HG03342 (cell line): ENCODE measurements around the gene SELE.

ENCODE experiments used
- ATAC-seq: cut with Tn5 transposase; IDR thresholded peaks from one replicate; pipeline ENCODE4 v1.9.1; 2021; ENCODE audit warnings: mild to moderate bottlenecking, moderate library complexity; ENCODE audit not compliant: unreplicated experiment

Gene SELE, protein sequence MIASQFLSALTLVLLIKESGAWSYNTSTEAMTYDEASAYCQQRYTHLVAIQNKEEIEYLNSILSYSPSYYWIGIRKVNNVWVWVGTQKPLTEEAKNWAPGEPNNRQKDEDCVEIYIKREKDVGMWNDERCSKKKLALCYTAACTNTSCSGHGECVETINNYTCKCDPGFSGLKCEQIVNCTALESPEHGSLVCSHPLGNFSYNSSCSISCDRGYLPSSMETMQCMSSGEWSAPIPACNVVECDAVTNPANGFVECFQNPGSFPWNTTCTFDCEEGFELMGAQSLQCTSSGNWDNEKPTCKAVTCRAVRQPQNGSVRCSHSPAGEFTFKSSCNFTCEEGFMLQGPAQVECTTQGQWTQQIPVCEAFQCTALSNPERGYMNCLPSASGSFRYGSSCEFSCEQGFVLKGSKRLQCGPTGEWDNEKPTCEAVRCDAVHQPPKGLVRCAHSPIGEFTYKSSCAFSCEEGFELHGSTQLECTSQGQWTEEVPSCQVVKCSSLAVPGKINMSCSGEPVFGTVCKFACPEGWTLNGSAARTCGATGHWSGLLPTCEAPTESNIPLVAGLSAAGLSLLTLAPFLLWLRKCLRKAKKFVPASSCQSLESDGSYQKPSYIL

DNA sequence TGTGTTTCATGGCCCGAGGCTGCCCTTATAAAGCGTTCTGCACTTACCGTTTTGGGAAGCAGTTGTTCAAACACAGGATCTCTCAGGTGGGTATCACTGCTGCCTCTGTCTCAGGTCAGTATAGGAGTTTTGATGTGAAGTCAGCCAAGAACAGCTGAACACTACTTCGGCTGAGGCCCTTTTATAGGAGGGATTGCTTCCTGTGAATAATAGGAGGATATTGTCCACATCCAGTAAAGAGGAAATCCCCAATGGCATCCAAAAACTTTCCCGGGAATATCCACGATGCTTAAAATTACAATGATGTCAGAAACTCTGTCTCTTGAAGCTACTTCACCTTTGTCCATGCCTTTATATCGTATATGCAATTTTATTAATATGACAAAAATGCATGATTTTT lies at the start of gene SELE:
Gene SELE, minus strand, starts transcription at position 156 of the 400 bp plus-strand sequence. CDS start 467 bp downstream, outside the sequence.
- ATAC-seq, result no peak

DNA sequence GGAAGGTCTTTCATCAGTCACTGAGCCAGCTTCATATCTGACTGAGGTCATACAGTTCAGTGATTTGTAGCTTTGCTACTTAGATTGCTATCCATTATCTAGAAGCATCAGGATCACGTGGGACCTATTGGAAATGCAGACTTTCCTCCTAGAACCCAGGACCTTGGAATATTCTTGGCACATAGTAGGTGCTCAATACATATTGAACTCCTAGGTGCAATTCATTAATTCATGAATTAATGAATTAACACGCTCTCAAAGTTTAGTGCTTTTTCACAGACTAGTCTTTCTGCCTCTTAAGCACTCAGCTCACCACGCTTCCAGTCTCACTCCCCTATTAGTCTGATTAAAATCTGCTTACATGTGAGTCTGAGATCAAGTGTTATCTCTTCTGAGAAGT lies 48.7 kb upstream of the SELE start:
- ATAC-seq, result no peak

DNA sequence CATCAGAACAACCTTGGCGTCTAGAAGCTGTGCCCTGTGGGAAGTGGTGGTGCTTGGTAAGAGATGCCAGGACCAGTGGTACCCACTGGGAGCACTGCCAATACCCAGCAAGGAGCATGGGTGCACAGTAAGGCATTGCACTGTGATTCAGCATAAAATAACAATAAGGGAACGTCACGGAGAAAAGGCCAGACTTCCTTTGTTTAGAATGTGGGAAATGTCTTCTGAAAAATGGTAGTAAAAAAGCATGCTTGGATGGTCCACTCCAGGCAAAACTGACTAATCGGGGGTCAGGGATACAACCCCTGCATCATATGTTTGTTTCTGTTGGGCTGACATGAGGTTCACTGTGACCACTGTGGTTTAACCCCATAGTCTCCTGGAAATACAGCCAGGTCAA lies 46.1 kb upstream of the SELE start:
- no peak for ATAC-seq

DNA sequence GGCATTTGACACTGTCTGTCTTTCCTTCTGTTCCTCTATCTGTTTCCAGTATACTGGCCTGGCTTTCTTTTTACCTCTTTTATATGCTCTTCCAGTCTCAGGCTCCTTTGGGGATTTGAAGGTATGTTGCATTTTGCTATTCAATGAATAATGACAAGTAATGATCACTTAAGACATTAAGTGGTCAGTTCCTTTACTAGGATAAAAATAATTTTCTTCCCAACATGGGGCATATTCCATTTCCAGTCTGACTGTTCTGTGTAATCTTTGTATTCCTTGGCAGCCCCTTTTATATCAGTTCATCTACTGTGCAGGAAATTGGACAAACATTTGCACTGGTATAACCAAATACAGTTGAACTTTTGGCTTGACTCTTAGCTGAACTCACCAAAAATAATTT lies 45.3 kb upstream of the SELE start:
- ATAC-seq, result no peak

DNA sequence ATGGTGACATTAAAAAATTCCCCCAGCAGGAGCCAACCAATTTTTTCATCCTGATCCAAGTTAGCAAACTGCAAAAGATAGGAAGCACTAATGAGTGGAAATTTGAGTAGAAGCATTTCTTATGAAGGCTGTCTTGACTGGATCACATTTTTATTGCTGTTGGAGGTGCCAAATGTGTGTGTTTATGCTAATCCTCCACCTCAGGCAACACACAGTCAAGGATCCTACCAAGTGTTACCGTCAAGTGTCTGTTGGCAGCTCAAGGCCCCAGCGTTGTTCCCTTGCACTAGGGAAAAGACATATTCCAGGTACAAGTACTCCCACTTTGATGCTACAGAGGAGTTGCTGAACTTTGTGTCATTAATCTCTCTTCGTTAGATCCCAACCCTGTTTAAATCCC lies 42.6 kb upstream of the SELE start:
- ATAC-seq, result no peak

DNA sequence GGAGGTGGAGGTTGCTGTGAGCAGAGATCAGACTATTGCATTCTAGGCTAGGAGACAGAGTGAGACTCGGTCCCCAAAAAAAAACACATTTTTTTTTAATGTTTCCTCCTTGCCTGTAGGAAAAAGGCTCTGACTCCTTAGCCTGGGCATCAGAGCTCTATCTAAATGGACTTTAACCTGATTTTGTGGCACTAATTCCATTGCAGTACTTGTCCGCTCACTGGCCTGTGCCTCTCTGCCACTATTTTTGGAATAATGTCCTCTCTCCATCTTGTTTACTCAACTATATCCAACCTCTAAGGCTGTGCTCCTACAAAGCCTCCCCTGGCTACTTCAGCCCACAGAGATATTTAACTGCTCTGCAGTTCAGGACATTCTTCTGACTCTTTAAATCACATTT lies 34.3 kb upstream of the SELE start:
- no peak for ATAC-seq

DNA sequence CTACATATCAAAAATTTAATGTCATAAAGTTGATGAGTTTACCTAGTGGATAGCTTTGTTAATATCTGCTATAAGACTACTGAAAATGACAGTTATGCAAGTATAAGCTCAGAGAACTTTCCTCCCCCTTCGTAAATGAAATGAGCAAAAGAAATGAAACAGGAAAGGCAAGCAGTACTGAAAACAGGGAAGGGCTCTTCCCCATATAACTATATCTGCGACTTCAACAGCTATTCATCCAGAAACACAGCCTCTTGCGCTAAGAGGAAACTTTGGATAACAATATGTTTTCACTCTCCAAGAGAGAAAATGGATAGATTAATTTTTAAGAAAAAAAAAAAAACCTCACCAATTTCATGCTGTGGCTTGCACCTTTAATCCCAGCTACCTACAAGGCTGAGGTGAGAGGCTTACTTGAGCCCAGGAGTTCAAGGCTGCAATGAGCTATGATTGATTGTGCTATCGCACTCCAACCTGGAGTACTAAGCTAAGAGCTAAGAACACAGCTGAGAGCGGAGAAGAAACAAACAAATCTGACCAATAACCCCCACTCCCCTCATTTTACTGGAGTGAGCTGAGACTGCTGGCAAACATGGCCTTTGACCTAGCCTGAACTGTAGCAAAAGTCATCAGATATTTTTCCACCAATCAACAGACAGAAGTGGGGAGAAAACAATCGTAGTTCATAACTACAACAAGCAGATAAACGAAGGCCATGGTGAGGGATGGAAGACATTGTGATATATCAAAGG lies 31.9 kb upstream of the SELE start:
- no peak for ATAC-seq

DNA sequence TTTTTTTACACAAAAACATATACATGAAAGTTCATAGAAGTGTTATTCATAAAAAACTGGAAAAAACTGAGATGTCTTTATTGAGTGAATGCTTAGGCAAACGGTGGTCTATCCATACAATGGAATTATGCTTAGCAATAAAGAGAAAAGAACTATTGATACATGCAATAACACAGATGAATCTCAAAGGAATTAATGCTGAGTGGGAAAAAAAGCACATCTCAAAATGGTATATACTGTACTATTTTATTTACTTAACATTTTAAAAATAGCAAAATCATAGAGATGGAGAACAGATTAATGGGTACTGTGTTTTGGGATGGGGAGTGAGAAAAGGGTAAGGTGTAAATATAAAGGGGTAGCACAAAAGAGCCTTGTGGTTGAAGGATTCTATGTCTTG lies 31.0 kb upstream of the SELE start:
- ATAC-seq, result no peak

DNA sequence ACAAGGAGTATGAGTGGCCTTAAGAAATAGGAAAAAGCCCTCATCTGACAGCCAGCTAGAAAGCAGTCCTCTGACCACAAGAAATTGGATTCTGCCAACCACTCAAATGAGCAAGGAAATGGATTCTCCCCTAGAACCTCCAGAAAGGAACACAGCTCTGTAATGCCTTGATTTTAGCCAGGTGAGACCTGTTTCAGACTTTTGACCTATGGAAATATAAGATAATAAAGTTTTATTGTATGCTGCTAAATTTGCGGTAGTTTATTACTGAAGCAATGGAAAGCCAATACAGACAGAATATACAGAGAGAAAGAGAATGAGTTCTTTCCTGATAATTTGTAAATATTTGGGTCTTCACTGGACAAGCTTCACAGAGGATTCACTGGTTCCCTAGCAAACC lies 28.8 kb upstream of the SELE start:
- no peak for ATAC-seq

DNA sequence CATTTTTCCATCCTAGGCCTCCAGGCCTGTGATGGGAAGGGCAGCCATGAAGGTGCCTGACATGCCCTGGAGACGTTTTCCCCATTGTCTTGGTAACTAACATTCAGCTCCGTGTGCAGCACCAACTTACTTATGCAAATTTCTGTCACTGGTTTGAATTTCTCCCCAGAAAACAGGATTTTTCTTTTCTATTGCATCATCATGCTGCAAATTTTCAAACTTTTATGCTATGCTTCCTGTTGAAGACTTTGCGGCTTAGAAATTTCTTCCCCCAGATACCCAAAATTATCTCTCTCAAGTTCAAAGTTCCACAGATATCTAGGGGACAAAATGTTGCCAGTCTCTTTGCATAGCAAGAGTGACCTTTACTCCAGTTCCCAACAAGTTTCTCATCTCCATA lies 25.2 kb upstream of the SELE start:
- no peak for ATAC-seq

DNA sequence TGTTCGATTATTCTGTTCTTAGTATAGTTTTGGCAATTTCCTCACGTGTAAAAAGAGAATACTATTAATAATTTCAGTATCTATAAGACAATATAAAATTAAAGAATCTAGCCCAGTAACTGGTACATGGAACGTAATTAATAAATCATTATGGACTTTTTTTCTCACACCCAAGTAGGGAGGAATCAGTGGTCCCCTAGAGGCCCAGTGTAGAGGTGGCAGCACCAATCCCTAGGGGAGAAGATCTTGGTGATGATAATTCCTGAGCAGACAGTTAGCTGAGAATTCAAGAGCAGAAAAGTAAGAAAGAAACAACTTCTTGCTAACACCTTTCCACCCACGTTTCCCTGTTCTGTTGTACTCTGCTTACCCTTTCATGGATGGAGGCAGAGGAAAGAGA lies 19.7 kb upstream of the SELE start:
- ATAC-seq, result no peak

DNA sequence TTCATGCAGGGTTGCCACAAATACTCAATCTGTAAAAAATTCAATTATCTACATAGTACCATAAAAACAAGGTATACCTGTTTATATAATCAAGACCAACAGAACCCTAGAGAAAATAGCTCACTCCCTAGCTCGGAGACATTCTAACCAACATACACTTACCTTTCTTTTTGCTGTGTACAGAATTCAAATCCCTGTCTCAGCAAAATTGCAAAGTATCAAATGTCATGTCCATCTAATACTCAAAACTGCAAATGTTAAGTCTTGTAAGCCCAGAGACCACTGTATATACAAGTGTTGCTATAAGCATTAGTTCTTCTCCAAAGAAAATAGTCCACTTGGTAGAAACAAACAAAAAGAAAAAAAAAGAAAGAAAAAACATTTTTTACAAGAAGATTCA lies 16.2 kb upstream of the SELE start:
- no peak for ATAC-seq

DNA sequence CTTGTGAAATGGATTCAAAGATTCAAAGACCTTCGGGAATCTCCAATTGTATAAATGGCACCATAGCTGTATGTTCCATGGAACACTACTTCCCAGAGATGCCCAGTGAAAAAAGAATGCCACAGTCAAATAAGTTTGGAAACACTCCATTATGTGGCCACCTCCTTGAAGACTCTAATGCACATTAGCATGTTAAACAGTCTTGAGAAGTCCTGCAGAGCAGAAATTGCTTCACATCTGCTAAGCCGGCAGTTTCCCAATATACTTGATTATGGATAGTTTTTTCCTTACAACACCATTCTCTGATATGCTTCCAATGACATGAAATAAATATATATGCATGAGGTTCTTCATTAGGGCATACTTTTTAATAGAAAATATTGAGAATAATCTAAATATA lies 12.7 kb upstream of the SELE start:
- no peak for ATAC-seq

DNA sequence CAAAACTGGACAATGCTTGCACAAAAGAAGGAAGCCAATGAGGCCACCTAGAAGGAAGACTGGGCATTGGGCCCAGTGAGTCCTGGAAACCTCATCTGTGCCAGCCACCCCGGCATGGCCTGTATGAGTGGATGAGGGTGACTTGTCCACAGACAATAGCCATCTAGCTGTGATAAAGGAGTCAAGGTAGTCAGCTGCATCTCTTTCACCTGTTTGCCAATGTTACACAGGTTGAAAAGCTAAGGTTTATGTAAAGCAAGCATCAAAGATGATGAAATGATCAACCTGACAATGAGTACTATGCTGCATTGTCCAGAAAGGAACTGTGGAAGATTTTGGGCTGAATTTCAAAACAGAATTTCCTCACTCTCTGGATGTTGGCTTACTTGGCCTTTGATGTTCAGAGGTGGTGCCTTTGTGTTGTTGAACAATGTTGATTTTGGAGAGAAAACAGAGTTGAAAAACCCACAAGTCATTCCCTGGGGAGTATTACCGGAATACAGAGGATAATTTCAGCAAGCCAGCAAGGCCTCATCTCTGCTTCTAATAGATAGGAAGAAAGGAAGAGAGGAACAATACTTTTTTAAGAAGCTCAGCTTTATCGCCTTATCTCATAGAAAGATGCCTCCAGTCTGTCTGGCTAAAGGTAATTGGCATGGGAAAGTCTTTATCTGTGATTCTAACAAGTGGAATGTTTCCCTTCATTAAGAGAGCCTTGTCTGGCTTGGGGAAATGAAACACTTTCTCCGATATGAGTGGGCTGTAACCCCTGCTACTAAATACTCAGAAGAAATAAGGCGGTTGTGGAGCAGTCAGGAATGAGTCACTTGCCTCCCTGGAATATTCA lies 11.4 kb upstream of the SELE start:
- no peak for ATAC-seq

DNA sequence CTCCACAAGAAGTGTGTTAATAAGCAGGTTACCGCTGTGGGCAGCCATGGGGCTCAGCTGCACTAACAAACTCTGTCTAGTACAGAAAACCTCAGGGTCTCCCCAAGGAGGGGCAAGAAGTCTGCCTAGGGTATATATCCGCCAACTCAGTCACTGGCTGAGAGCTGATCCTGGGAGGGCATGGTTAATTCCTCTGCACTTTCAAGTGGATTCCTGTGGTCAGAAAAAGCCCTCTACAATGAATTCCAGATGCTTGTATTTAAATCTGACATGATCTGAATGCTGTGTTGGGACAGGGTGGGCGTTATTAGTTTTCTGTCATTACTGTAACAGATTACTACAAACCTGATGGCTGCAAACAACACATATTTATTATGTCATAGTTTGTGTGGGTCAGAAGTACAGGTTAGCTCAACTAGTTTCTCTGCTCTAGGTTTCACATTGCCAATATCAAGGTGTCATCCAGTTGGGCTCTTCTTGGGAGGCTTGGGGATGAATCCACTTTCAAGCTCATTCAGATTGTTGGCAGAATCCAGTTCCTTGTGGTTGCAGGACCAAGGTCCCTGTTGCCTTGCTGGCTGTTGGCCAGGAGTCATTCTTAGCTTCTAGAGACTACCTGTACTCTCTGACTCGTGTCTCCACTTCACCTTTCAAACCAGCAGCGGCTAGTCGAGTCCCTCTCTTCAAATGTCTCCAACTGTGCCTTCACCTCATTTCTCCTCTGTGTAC lies 8.0 kb upstream of the SELE start:
- ATAC-seq, result no peak

DNA sequence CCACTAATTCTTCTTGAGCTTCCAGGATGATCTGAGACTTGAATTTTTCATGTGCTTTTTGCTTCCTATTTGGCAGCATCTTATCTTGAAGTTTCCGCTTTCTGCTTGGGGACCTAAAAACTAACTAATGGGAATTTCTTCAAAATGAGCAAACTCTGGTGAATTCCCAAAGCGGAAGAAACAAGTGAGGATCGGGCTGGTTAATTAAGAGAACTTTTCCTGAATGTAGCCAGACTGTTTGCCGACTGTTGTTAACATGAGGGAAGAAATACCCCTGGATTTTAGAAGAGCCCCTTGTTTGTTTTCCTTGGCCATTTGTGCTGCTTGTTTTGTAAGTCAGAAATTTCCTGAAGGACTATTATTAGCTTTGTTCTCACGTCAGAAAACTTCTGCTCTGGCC lies 6.1 kb upstream of the SELE start:
- no peak for ATAC-seq

DNA sequence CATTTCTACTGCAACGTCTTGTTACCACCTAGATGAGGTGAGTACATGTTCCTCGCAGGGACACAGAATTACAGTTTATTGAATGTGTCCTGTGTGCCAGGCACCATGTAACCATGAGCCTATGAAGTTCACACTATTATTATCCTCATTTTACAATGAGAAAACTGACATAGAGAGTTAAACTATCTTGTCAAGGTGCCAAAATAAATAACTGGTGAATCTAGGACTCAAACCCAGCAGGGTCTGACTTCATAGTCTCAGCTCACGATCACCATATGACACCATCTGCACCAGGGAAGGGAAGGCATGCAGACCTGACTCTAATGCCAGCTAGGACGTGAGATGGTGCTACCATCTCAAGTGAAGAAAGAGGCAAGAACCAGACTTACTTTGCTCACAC lies 2.4 kb downstream of the SELE start:
- ATAC-seq, result no peak

DNA sequence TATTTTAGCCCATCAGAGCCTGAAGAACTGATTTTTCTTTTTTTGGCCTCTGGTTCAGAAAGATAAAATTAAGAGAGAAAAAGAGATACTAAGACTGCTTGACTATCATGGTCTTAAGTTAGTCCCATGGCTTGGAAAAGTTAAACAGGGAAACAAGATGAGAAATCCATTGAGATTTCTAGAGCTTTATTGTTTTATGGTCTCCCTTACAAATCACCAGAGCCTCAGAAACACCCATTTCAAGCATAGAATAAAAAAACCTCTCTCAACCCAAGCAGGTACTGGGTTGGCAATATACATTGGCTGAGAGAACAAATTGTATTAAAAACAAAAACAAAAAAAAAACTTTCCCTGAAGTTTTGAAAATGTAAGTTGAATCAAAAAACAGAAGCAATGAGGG lies 3.9 kb downstream of the SELE start:
- no peak for ATAC-seq

DNA sequence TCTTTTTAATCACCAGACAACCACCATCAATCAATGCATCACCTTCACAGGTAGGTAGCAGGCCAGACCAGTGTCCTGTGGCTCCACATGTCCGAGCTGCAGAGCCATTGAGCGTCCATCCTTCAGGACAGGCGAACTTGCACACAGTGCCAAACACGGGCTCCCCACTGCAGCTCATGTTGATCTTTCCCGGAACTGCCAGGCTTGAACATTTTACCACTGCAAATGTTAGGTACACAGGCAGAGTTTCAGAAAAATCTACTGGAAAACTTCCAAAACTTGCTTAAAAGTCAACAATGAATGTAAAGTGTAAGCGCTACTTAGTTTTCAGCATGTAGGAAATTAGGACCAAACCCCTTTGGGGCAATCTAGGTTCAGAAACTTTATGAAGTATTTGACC lies 6.6 kb downstream of the SELE start:
- no peak for ATAC-seq

DNA sequence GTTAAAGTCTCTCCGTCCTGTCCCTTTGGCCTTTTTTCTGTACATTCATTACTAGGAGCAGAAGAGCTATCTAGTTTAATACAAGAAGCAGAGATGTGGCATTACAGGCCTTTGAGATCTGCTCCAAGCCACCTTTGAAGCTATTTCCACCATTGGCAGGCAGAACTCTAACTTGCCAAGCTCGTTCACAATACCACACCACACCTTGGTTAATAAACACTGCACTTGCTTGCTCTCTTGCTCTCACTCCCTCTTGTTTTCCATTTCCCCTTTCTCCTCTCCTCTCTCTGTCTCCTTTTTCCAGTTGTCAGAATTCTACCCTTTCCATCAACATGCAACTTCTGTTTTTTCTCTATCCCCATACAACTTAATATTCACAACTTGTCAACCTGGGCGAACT lies 7.0 kb downstream of the SELE start:
- no peak for ATAC-seq

DNA sequence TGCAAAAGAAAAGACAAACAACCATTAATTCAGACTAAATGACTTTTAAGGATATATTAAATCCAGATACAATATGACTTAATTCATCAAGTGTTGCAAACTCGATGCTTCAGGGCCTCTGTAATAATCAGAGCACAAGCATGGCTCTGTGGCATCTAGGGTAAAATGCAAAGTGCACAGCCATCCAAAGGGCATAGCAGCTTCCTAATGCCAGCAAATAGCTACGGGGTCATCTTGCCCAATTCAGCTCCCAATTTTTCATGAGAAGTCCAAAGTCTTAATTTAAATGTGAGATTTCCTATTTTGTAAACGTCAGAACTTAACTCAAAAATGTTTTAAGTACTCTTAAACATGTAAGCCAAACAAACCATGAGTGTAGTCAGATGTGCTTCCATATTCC lies 7.9 kb downstream of the SELE start:
- ATAC-seq, result no peak
